Heart left ventricle (tissue), 16 donors: ENCODE measurements around the gene LRRC15. TPM values are rescaled to one million over a fixed set of nuclear protein-coding genes. Genes with fewer than 3 reads are reported as not detected.

Experiments used
- ATAC-seq, 4 donors: fragments of 200-7000 bp; cut with Tn5 transposase; one replicate each; pipeline ENCODE4 v1.9.1; 2020 to 2022; ENCODE audit warnings: moderate library complexity in 4 of 4, mild to moderate bottlenecking in 3 of 4, moderate number of reproducible peaks in 1 of 4
- DNase-seq, 5 donors: peaks; one replicate each; pipeline ENCODE4 v3.0.0-alpha.2; 2020
- H3K27ac ChIP-seq, 12 donors: fragments of 200-600 bp; sonication (generic) in 4 of 12; one replicate each; pipeline versions ENCODE4 v1.5.0 to v1.8.0; 2016 to 2022; ENCODE audit warnings: mild to moderate bottlenecking in 2 of 12
- H3K27me3 ChIP-seq, 9 donors: fragments of 200-600 bp; sonication (generic) in 2 of 9; one replicate each; pipeline versions ENCODE4 v1.5.1 to v1.8.0; 2016 to 2022; ENCODE audit warnings: mild to moderate bottlenecking in 3 of 9
- H3K36me3 ChIP-seq, 9 donors: fragments of 200-600 bp; sonication (generic) in 2 of 9; one replicate each; pipeline versions ENCODE4 v1.5.0 to v1.8.0; 2018 to 2022; ENCODE audit warnings: mild to moderate bottlenecking in 2 of 9
- H3K4me1 ChIP-seq, 12 donors: fragments of 200-600 bp; sonication (generic) in 4 of 12; one replicate each; pipeline versions ENCODE4 v1.5.0 to v1.8.0; 2016 to 2022; ENCODE audit warnings: mild to moderate bottlenecking in 3 of 12
- H3K4me3 ChIP-seq, 12 donors: fragments of 200-600 bp; sonication (generic) in 4 of 12; one replicate each; pipeline versions ENCODE4 v1.5.0 to v1.8.0; 2017 to 2022; ENCODE audit warnings: mild to moderate bottlenecking in 9 of 12, moderate library complexity in 4 of 12
- H3K9me3 ChIP-seq, 12 donors: fragments of 200-600 bp; sonication (generic) in 4 of 12; one replicate each; pipeline versions ENCODE4 v1.5.0 to v1.8.0; 2016 to 2022; ENCODE audit warnings: mild to moderate bottlenecking in 1 of 12
- POLR2A ChIP-seq, 2 donors: fragments of 450-650 bp; IDR thresholded peaks; one replicate each; pipeline ENCODE4 v1.6.1; 2017; ENCODE audit warnings: antibody characterized with exemption in 2 of 2, mild to moderate bottlenecking in 2 of 2, moderate library complexity in 2 of 2
- WGBS, 4 donors: extraction: QIAGEN DNeasy Blood & Tissue Kit in 2 of 4; methylation state at CpG; one replicate each; pipeline versions ENCODE4 v1.1.5 to v1.1.7; 2013 to 2018; 5-methylcytosine and 5-hydroxymethylcytosine counted together
- intact Hi-C, 10 donors: fragments of 100-400 bp; cut with DNase I; formaldehyde crosslinking; loops; one replicate each; pipeline versions ENCODE4 v1.11.1 to v1.14.2; 2022
- polyA plus RNA-seq, 2 donors: library from polyadenylated mRNA; stranded (reverse); fragments of 200-250 nt; gene quantifications; one replicate each; pipeline ENCODE4 v1.2.3, GENCODE V29; 2013
- total RNA-seq, 9 donors: library from RNA; depleted of rRNA in 2 of 9; stranded (reverse); fragments of >200 nt in 2 of 9; fragmentation: NEBNext Ultra II Directional in 3 of 9; extraction: Animal tissue kit (Norgen Biotek cat#: 25700) in 3 of 9; gene quantifications; one replicate each; pipeline versions ENCODE4 v1.1.0 to v1.2.4, GENCODE V29; 2016 to 2023
- TF ChIP-seq, protein P1 (sequence below), 12 donors: fragments of 200-600 bp; sonication (generic) in 4 of 12; IDR thresholded peaks; one replicate each; pipeline versions ENCODE4 v1.5.0 to v1.8.0; 2018 to 2022; ENCODE audit warnings: antibody characterized with exemption in 12 of 12, mild to moderate bottlenecking in 5 of 12
- donor health status: ischemic (EF 13 %, LVEDD 7.1; RV severe dilation, severe dysfunction).
- donor health status: healthy with polysubstance abuse.
- donor health status: DM: no; HTN: yes; CAD: no.
- donor health status: DM: no; HTN: no; CAD: no.
- donor health status: ischemic (EF 25% LVEDD 6.9; RV normal size, moderate dysfunction).
- donor health status: ischemic (EF 25% LVEDD 5.7; RV mildly dilated, moderate dysfunction).
- donor health status: healthy.
- donor health status: DM: yes; HTN: yes; CAD: no.
- donor health status: ischemic (EF 35%, LVEDD 5.7; RV mildly dilated, moderate dysfunction).
- donor health status: nonischemic (EF 11% LVEDD 7.7; RV severe dilation, severe dysfunction).
- donor health status: DM: yes; HTN: yes; CAD: no.
- donor health status: PGD.
- donor health status: ischemic (EF 29% LVEDD 5.4; RV normal size, mild dysfunction).
- donor health status: nonischemic (EF 23%, LVEDD 6.1; RV moderate dilation, normal function).

Gene LRRC15
- total and polyA plus RNA-seq, 11 donors, result 0.04 to 1.9 (median 0.12) TPM; not detected in 1

DNA sequence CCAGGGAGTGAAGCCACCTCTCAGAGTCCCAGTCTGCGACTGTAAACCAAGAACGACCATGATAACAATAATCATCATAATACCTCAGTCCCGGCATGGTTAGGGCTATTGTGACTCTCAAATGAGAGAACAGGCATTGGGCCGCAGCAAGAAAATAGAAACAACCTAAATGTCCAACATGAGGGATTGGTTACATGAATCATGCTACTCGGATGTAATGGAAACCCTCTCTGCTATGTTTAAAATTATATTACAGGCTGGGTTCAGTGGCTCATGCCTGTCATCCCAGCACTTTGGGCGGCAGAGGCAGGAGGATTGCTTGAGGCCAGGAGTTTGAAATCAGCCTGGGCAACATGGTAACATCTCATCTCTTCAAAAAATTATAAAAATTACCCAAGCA is 21.2 kb downstream of the LRRC15 start:
- no peak for DNase-seq
- Histone ChIP-seq H3K9me3 (no peaks in the 10 kb centered on the region), H3K36me3 (no peaks in the 10 kb centered on the region), H3K27me3 (peaks cover 0 to 12% (median 0%) of the 10 kb centered on the region in 9 donors), H3K27ac (no peak overlapping the region), H3K4me1 (no peaks in the 10 kb centered on the region), H3K4me3 (no peak overlapping the region)
- ATAC-seq, result no peak
- 81 to 90% (median 86%) methylated on average over 6 of the region's 6 CpGs for WGBS, 4 donors
- intact Hi-C loops, result loop anchor here in 3 of 10 donors (5.0 to 10.0 kb wide), 2 partner anchors 49 to 684 kb away; partner anchors contain the start of gene GP5 (in 1 of the 3)
- TF ChIP-seq POLR2A (IDR thresholded peaks at IDR 0.05), result no peak
- TF ChIP-seq, protein P1, sequence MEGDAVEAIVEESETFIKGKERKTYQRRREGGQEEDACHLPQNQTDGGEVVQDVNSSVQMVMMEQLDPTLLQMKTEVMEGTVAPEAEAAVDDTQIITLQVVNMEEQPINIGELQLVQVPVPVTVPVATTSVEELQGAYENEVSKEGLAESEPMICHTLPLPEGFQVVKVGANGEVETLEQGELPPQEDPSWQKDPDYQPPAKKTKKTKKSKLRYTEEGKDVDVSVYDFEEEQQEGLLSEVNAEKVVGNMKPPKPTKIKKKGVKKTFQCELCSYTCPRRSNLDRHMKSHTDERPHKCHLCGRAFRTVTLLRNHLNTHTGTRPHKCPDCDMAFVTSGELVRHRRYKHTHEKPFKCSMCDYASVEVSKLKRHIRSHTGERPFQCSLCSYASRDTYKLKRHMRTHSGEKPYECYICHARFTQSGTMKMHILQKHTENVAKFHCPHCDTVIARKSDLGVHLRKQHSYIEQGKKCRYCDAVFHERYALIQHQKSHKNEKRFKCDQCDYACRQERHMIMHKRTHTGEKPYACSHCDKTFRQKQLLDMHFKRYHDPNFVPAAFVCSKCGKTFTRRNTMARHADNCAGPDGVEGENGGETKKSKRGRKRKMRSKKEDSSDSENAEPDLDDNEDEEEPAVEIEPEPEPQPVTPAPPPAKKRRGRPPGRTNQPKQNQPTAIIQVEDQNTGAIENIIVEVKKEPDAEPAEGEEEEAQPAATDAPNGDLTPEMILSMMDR (IDR thresholded peaks at IDR 0.05), result no peak

DNA sequence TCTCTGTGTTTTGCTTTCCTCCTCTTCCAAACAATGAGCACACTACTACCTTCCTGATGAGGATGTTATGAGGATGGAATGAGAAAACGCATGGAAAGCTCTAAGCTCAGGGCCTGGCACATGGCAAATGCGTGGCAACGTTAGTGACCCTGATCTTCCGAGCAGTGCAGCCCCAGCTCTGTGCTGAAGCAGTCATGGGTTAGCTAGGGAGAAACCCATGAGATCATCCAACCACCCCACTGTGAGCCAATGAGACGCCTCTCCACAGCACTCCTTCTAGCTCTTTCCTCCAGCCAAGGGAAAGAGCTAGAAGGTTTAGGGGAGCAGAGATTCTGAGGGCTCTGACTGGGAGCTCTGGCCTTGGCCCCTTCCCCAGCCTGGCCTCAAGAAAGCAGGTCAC is 22.9 kb downstream of the LRRC15 start:
- Histone ChIP-seq H3K9me3 (no peaks in the 10 kb centered on the region), H3K36me3 (no peaks in the 10 kb centered on the region), H3K27me3 (peaks cover 0 to 14% (median 0%) of the 10 kb centered on the region in 9 donors), H3K4me3 (no peak overlapping the region), H3K4me1 (no peaks in the 10 kb centered on the region), H3K27ac (no peak overlapping the region)
- ATAC-seq, result no peak
- 78 to 87% (median 82%) methylated on average over 5 of the region's 5 CpGs for WGBS, 4 donors
- no peak for TF ChIP-seq POLR2A (IDR thresholded peaks at IDR 0.05)
- no peak for DNase-seq
- intact Hi-C loops, result loop anchor here in 3 of 10 donors (5.0 to 10.0 kb wide), 2 partner anchors 51 to 682 kb away; partner anchors contain the start of gene GP5 (in 1 of the 3)

DNA sequence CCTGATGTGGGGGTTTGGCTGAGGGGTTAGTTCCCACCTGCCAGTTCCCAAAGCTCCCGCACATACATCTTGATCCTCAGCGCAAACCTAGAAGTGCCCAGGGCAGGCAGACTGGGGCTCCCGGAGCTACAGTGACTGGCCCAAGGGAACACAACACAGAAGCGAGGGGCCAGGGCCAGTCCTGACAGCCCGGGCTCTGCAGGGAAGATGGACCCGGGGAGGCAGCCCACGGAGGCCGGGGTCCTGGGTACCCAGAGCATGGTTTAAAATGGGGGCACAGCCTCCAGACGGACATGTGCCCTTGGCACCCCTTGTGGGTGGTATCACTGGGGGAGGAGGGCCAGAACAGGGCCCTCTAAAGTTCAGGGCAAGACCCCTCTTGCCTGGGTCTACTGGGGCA is 23.5 kb downstream of the LRRC15 start:
- Histone ChIP-seq H3K4me1 (no peaks in the 10 kb centered on the region), H3K36me3 (no peaks in the 10 kb centered on the region), H3K9me3 (no peaks in the 10 kb centered on the region), H3K27ac (no peak overlapping the region), H3K4me3 (no peak overlapping the region), H3K27me3 (peaks cover 0 to 14% (median 0%) of the 10 kb centered on the region in 9 donors)
- no peak for DNase-seq
- TF ChIP-seq POLR2A (IDR thresholded peaks at IDR 0.05), result no peak
- TF ChIP-seq, protein P1 (IDR thresholded peaks at IDR 0.05), result no peak
- WGBS, 4 donors, result 57 to 86% (median 80%) methylated on average over 2 to 9 of the region's 9 CpGs
- intact Hi-C loops, result loop anchor here in 3 of 10 donors (5.0 to 10.0 kb wide), 2 partner anchors 51 to 681 kb away; partner anchors contain the start of gene GP5 (in 1 of the 3)
- no peak for ATAC-seq

DNA sequence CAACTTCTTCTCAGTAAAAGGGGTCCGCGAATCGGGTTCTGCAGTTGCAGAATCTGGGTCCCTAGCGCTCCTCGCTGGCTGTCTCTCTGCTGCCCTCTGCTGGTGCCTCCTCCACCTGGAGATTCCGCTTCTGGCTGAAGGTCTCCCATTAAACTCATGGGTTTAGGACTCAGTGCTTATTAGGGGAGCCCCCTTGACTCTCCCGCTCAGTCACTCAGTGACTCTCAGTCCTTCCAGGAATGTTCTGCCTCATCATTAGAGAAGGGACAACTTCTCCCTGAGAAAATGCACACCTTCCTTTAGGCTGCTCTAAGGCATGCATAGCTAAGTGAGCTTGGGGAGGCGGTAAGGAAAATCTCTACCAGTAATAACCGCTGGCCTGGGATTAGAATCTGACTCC is 25.5 kb downstream of the LRRC15 start:
- Histone ChIP-seq H3K27ac (no peak overlapping the region), H3K36me3 (no peaks in the 10 kb centered on the region), H3K27me3 (peaks cover 0 to 14% (median 0%) of the 10 kb centered on the region in 9 donors), H3K9me3 (no peaks in the 10 kb centered on the region), H3K4me1 (no peaks in the 10 kb centered on the region), H3K4me3 (no peak overlapping the region)
- 29 to 35% (median 31%) methylated on average over 9 of the region's 9 CpGs for WGBS, 4 donors
- TF ChIP-seq, protein P1 (IDR thresholded peaks at IDR 0.05), result peak; percentile 38 to 98 (median 92)
- TF ChIP-seq POLR2A (IDR thresholded peaks at IDR 0.05), result no peak
- peak; percentile 64 to 80 (median 75) for DNase-seq
- peak in 3 of 4 donors; percentile 60 to 74 (median 73) for ATAC-seq
- intact Hi-C loops, result loop anchor here in 2 of 10 donors (1.0 to 10.0 kb wide), 2 partner anchors 564 to 679 kb away; no protein-coding TSS in a partner anchor

DNA sequence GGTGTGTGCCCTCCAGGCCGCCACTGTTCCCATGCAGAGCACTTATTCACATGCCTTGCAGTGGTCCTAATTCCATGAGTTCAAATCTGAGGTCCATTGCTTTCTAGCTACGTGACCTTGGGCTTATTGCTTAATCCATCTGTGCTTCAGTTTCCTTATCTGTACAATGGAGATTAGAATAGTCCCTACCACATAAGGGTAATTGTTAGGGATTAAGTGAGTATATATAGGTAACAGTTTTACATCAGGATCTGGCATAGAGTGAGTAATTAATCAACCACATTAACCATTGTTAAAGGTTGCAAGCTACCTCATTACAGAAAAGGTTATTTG is 26.0 kb downstream of the LRRC15 start:
- Histone ChIP-seq H3K27me3 (peaks cover 0 to 14% (median 0%) of the 10 kb centered on the region in 9 donors), H3K4me3 (no peak overlapping the region), H3K9me3 (no peaks in the 10 kb centered on the region), H3K27ac (no peak overlapping the region), H3K4me1 (no peaks in the 10 kb centered on the region), H3K36me3 (no peaks in the 10 kb centered on the region)
- ATAC-seq, result no peak
- WGBS, 4 donors, result 82 to 96% (median 90%) methylated on average over 2 of the region's 2 CpGs
- no peak for DNase-seq
- TF ChIP-seq, protein P1 (IDR thresholded peaks at IDR 0.05), result no peak
- no peak for TF ChIP-seq POLR2A (IDR thresholded peaks at IDR 0.05)
- intact Hi-C loops, result loop anchor here in 2 of 10 donors (10.0 kb wide), 1 partner anchor 679 kb away; no protein-coding TSS in a partner anchor
